KOPT-K1 (cell line): ENCODE data around the gene PPP1CC.

ENCODE experiments used
- H3K27ac ChIP-seq: fragments of 200-600 bp; sonication (generic); 2 replicates; pipeline ENCODE4 v1.5.1; 2016; ENCODE audit warnings: antibody characterized with exemption, mild to moderate bottlenecking, low read depth, low read length; ENCODE audit not compliant: poor library complexity, severe bottlenecking
- H3K36me3 ChIP-seq: fragments of 200-600 bp; sonication (generic); 2 replicates; pipeline ENCODE4 v1.5.1; 2017; ENCODE audit warnings: antibody characterized with exemption, mild to moderate bottlenecking, low read length, moderate library complexity; ENCODE audit not compliant: insufficient read depth
- H3K9me3 ChIP-seq: fragments of 200-600 bp; sonication (generic); 2 replicates; pipeline ENCODE4 v1.5.1; 2017; ENCODE audit warnings: antibody characterized with exemption, low read length, mild to moderate bottlenecking; ENCODE audit not compliant: insufficient read depth, poor library complexity, severe bottlenecking

Gene PPP1CC

GRCh38 chr12:110721570-110721969 lies 21.1 kb downstream of the PPP1CC start:
- Histone ChIP-seq H3K9me3 (no peaks in the 10 kb centered on the region), H3K36me3 (peaks cover 99% of the 10 kb centered on the region), H3K27ac (no peak overlapping the region)

- Histone ChIP-seq H3K9me3 (no peaks in the 10 kb centered on the region), H3K36me3 (peaks cover 99% of the 10 kb centered on the region), H3K27ac (no peak overlapping the region)
Observed at GRCh38 chr12:110720516-110720915, 22.2 kb downstream of the PPP1CC start.

GRCh38 chr12:110718222-110718908 lies 24.3 kb downstream of the PPP1CC start:
- Histone ChIP-seq H3K27ac (no peak overlapping the region), H3K36me3 (peaks cover 81% of the 10 kb centered on the region)

GRCh38 chr12:110717037-110717436 lies 25.7 kb downstream of the PPP1CC start:
- Histone ChIP-seq H3K27ac (no peak overlapping the region), H3K9me3 (no peaks in the 10 kb centered on the region), H3K36me3 (peaks cover 67% of the 10 kb centered on the region)

More at GRCh38 chr12:110718222-110718908, 24.3 kb downstream of the PPP1CC start:
- no peaks in the 10 kb centered on the region for H3K9me3 ChIP-seq

- peaks cover 5% of the 10 kb centered on the region; the same call in 1 of the 2 replicates for H3K36me3 ChIP-seq
- no peaks in the 10 kb centered on the region for H3K9me3 ChIP-seq
- H3K27ac ChIP-seq, result no peak overlapping the region
Observed at GRCh38 chr12:110708917-110709316, 33.8 kb downstream of the PPP1CC start.

GRCh38 chr12:110705309-110705708 lies 37.4 kb downstream of the PPP1CC start:
- Histone ChIP-seq H3K36me3 (no peaks in the 10 kb centered on the region), H3K9me3 (no peaks in the 10 kb centered on the region), H3K27ac (no peak overlapping the region)

GRCh38 chr12:110704750-110705149 lies 37.9 kb downstream of the PPP1CC start:
- Histone ChIP-seq H3K36me3 (no peaks in the 10 kb centered on the region), H3K9me3 (no peaks in the 10 kb centered on the region), H3K27ac (no peak overlapping the region)

- H3K27ac ChIP-seq, result no peak overlapping the region
- H3K9me3 ChIP-seq, result no peaks in the 10 kb centered on the region
- H3K36me3 ChIP-seq, result no peaks in the 10 kb centered on the region
Observed at GRCh38 chr12:110704231-110704630, 38.5 kb downstream of the PPP1CC start.

- no peak overlapping the region for H3K27ac ChIP-seq
- H3K36me3 ChIP-seq, result no peaks in the 10 kb centered on the region
- H3K9me3 ChIP-seq, result no peaks in the 10 kb centered on the region
Observed at GRCh38 chr12:110702081-110702480, 40.6 kb downstream of the PPP1CC start.

GRCh38 chr12:110699591-110700445 lies 42.9 kb downstream of the PPP1CC start:
- H3K36me3 ChIP-seq, result no peaks in the 10 kb centered on the region
- no peak overlapping the region for H3K27ac ChIP-seq
- no peaks in the 10 kb centered on the region for H3K9me3 ChIP-seq

GRCh38 chr12:110698171-110698902 lies 44.4 kb downstream of the PPP1CC start:
- no peaks in the 10 kb centered on the region for H3K36me3 ChIP-seq
- no peaks in the 10 kb centered on the region for H3K9me3 ChIP-seq
- no peak overlapping the region for H3K27ac ChIP-seq

- H3K36me3 ChIP-seq, result no peaks in the 10 kb centered on the region
- no peak overlapping the region for H3K27ac ChIP-seq
- no peaks in the 10 kb centered on the region for H3K9me3 ChIP-seq
Observed at GRCh38 chr12:110697236-110697635, 45.5 kb downstream of the PPP1CC start.

GRCh38 chr12:110696283-110696682 lies 46.4 kb downstream of the PPP1CC start:
- H3K27ac ChIP-seq, result no peak overlapping the region
- no peaks in the 10 kb centered on the region for H3K36me3 ChIP-seq
- no peaks in the 10 kb centered on the region for H3K9me3 ChIP-seq

GRCh38 chr12:110694330-110694901 lies 48.3 kb downstream of the PPP1CC start:
- H3K36me3 ChIP-seq, result no peaks in the 10 kb centered on the region
- H3K27ac ChIP-seq, result no peak overlapping the region
- no peaks in the 10 kb centered on the region for H3K9me3 ChIP-seq

GRCh38 chr12:110693731-110694130 lies 49.0 kb downstream of the PPP1CC start:
- Histone ChIP-seq H3K36me3 (no peaks in the 10 kb centered on the region), H3K9me3 (no peaks in the 10 kb centered on the region), H3K27ac (no peak overlapping the region)
